ENCODE measurements around the gene MACROD2. TPM values are rescaled to one million over a fixed set of nuclear protein-coding genes. Genes with fewer than 3 reads are reported as not detected.
A peak's percentile ranks its signal among the peaks of the same experiment; 100 is the strongest.

The MACROD2 gene
- total RNA-seq, 2 donors from 2014 or later: not detected

DNA sequence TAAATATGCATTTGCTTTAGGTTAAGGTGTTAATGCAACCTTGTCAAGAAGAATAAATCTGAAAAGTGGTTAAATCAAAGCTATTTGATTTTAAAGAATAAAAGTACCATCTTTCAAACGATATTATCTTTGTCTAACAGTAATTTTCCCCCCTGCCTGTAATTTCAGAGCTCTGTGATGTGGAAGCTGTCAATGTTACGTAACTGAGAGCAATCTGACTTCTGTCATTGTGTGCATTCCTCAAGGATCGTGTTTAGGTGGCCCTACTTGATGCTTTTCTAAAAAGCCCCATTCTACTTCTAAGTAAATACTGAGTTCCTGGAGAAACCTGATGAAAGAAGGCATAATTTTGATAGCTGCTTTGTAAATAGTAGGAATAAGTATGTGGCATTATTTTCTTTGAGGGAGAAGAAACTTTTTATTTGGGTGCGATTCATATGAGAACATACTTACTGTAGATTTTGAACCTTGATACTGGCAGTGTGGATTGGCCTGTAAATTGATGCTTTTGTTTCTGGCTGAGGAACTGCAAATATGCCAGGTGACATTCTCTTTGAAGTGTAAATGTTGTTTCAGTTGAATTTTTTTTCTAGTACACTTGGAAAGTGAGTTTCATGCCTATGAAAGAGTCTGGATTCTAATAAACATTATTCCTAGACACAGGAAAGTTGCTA lies 871.7 kb downstream of the MACROD2 start:
- Mint-ChIP-seq H3K9me3 (peaks cover 5 to 10% of the 10 kb centered on the region in 2 donors), H3K36me3 (ENCODE audit: insufficient read depth in 2 of 2) (no peaks in the 10 kb centered on the region), H3K27ac (no peak overlapping the region), H3K27me3 (ENCODE audit: low read depth) (no peaks in the 10 kb centered on the region), H3K4me1 (ENCODE audit: low read depth) (no peaks in the 10 kb centered on the region), H3K4me3 (no peak overlapping the region)
- no peak for DNase-seq
- ATAC-seq (replicated peaks in 1 of 2): no peak

DNA sequence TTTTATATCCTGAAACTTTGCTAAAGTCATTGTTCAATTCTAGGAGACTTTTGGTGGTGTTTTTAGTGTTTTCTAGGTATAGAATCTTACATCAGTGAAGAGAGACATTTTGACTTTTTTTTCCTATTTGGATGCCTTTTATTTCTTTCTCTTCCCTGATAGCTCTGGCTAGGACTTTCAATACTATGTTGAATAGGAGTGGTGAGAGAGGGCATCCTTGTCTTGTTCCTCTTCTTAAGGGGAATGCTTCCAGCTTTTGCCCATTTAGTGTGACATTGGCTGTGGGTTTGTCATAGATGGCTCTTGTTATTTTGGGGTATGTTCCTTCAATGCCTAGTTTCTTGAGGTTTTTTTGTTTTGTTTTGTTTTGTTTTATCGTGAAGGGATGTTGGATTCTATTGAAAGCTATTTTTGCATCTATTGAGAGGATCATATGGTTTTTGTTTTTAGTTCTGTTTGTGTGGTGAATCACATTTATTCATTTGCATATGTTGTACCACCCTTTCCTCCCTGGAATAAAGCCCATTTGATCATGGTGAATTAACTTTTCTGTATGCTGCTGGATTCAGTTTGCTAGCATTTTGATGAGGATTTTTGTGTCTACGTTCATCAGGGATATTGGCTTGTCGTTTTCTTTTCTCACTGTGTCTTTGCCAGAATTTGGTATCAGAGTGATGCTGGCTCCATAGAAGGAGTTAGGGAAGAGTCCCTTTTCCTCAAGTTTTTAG lies 882.1 kb downstream of the MACROD2 start:
- H3K4me1 Mint-ChIP-seq (ENCODE audit: low read depth): no peaks in the 10 kb centered on the region
- H3K27ac Mint-ChIP-seq: no peak overlapping the region

DNA sequence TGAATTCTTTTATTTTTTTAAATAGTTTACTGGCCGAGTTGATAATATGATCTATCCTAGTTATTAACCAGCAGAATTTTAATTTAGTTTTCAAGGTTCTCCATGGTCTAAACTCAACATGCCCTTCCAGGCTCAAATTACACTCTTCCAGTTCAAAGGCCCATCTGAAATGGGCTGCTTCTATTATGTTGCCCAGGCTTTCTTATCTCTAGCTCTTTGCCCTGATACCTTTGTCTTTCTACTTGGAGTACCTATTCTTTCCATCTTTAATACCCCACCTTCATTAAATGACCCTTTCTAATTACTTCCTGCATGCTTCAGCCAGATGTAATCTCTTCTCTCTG lies 883.3 kb downstream of the MACROD2 start:
- Mint-ChIP-seq H3K27me3 (ENCODE audit: low read depth) (no peaks in the 10 kb centered on the region), H3K4me1 (ENCODE audit: low read depth) (no peaks in the 10 kb centered on the region), H3K4me3 (no peak overlapping the region), H3K36me3 (ENCODE audit: insufficient read depth in 2 of 2) (no peaks in the 10 kb centered on the region), H3K27ac (no peak overlapping the region), H3K9me3 (peaks cover 5 to 6% of the 10 kb centered on the region in 2 donors)
- DNase-seq: no peak
- ATAC-seq (replicated peaks in 1 of 2): no peak

More for the DNA sequence above, 882.1 kb downstream of the MACROD2 start:
- peaks cover 6 to 7% of the 10 kb centered on the region in 2 donors for H3K9me3 Mint-ChIP-seq
- no peaks in the 10 kb centered on the region for H3K36me3 Mint-ChIP-seq (ENCODE audit: insufficient read depth in 2 of 2)
- H3K27me3 Mint-ChIP-seq (ENCODE audit: low read depth): no peaks in the 10 kb centered on the region
- ATAC-seq (replicated peaks in 1 of 2) (no peak), DNase-seq (no peak)
- H3K4me3 Mint-ChIP-seq: no peak overlapping the region

DNA sequence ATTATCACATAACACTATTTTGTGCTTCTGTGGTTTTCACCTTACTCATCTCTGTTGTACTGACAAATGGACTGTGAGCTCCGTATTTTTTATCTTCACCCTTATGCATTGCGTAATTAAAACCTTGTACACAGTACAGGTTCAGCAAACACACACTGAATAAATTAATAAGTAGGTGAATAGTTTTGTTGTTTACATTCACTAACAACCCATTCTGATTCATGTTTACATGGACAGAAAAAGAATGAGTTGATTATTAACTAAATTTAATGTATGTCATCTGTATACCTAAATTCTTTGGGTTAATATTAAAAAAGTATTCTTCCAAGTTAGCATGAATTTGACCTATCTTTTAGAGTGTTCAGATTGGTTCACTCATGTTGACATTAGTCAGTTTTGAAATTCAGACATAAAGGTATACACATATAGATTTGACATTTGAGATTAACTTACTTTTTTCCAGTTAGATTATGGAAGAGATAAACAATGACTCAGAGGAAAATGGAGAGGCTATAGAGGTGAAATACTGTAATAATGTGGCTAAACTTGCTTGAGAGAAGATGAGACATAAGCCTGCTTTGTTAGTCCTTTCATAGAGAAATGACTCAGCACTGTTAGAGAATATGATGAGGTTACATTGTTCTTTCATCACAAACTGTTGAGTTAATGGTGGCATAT lies 883.8 kb downstream of the MACROD2 start:
- Mint-ChIP-seq H3K27ac (no peak overlapping the region), H3K4me3 (no peak overlapping the region), H3K27me3 (ENCODE audit: low read depth) (no peaks in the 10 kb centered on the region)

DNA sequence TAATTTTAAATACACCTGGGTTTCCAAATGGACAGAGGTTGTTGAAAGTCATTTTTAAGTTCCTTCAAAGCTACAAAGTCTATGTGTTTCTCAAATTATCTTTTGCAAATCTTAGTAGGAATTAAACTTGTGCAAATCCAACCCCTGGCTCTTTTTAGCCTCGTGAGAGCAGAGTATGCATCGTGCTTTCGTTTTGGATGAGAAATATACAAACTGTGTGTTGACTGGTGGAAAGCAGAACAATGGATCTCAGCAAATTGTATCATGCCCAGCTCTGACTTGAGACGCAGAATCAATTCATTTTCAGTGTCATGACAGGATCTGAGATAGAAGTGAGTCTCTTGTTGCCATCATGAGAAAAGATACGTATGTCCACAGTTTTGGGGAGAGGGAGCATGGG lies 884.5 kb downstream of the MACROD2 start:
- ATAC-seq (replicated peaks in 1 of 2): no peak
- Mint-ChIP-seq H3K4me3 (no peak overlapping the region), H3K9me3 (peaks cover 5 to 6% of the 10 kb centered on the region in 2 donors), H3K27me3 (ENCODE audit: low read depth) (no peaks in the 10 kb centered on the region), H3K4me1 (ENCODE audit: low read depth) (no peaks in the 10 kb centered on the region), H3K27ac (no peak overlapping the region), H3K36me3 (ENCODE audit: insufficient read depth in 2 of 2) (no peaks in the 10 kb centered on the region)
- DNase-seq: no peak

More for the DNA sequence above, 883.8 kb downstream of the MACROD2 start:
- Mint-ChIP-seq H3K4me1 (ENCODE audit: low read depth) (no peaks in the 10 kb centered on the region), H3K36me3 (ENCODE audit: insufficient read depth in 2 of 2) (no peaks in the 10 kb centered on the region), H3K9me3 (peaks cover 5 to 6% of the 10 kb centered on the region in 2 donors)
- DNase-seq (no peak), ATAC-seq (replicated peaks in 1 of 2) (peak; percentile 29 to 33)

DNA sequence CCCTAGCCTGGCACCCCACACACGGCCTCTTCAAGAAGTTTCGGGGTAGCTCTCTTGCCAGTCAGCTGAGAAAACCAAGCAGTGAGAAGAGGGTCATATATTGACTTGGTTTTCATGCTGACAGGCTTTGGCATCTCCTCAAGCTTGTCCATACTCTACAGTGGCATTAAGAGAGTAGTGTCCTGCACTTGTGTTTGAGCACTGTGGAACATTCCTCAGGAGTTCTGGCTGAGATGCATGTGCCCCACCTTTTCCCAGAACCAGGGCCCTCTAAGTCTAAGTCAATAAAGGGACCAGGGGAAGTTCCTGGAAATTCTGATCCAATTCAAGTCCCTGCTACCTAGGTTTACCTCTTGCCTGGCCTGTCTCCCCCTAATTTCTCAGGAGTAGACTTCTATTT lies 886.2 kb downstream of the MACROD2 start:
- no peak overlapping the region for H3K27ac Mint-ChIP-seq
- no peaks in the 10 kb centered on the region for H3K4me1 Mint-ChIP-seq (ENCODE audit: low read depth)
- H3K27me3 Mint-ChIP-seq (ENCODE audit: low read depth): no peaks in the 10 kb centered on the region
- no peak overlapping the region for H3K4me3 Mint-ChIP-seq
- peaks cover 7 to 13% of the 10 kb centered on the region in 2 donors for H3K9me3 Mint-ChIP-seq
- H3K36me3 Mint-ChIP-seq (ENCODE audit: insufficient read depth in 2 of 2): no peaks in the 10 kb centered on the region
- ATAC-seq (replicated peaks in 1 of 2) (no peak), DNase-seq (no peak)

DNA sequence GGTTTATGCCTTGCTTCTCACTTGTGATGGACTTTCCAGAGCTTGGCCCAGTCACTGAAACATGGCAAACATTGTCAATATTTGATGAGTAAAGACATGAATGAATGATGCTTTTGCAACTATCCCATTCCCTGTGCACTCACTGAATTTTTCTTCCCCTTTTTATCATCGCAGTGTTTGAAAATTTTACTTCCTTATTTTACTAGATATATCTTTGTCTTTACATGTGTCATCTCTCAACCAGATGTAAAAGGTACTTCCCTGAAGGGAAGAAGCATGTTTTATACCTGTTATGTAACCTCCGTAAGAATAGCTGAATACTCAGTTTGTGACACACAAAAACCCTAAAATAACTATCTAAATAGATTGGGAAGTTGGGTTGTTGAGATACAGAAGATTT lies 886.8 kb downstream of the MACROD2 start:
- Mint-ChIP-seq H3K36me3 (ENCODE audit: insufficient read depth in 2 of 2) (no peaks in the 10 kb centered on the region), H3K4me3 (no peak overlapping the region), H3K27me3 (ENCODE audit: low read depth) (no peaks in the 10 kb centered on the region), H3K4me1 (ENCODE audit: low read depth) (no peaks in the 10 kb centered on the region), H3K9me3 (peaks cover 7 to 13% of the 10 kb centered on the region in 2 donors), H3K27ac (no peak overlapping the region)
- ATAC-seq (replicated peaks in 1 of 2) (no peak), DNase-seq (no peak)

DNA sequence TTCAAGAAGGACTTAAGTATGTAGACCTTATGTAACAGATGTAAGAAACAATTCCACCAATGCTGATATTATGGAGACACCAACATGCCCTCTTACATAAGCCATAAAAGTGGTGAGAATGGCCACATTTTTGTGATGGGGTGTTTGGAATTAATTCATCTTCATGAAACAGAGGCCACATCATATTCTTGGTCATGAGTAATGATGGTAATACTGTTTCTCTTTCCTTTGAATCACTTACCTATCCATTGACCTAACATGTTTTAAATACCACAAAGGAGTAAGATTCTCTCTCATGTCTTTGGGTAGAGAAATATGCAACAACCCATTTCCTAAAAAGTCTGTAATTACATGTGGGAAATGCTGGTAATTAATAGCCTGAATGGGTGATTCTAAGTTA lies 887.5 kb downstream of the MACROD2 start:
- no peaks in the 10 kb centered on the region for H3K27me3 Mint-ChIP-seq (ENCODE audit: low read depth)
- H3K27ac Mint-ChIP-seq: no peak overlapping the region
- H3K4me3 Mint-ChIP-seq: no peak overlapping the region
- no peak for DNase-seq
- ATAC-seq (replicated peaks in 1 of 2): no peak
- peaks cover 5 to 10% of the 10 kb centered on the region in 2 donors for H3K9me3 Mint-ChIP-seq
- no peaks in the 10 kb centered on the region for H3K36me3 Mint-ChIP-seq (ENCODE audit: insufficient read depth in 2 of 2)
- no peaks in the 10 kb centered on the region for H3K4me1 Mint-ChIP-seq (ENCODE audit: low read depth)

DNA sequence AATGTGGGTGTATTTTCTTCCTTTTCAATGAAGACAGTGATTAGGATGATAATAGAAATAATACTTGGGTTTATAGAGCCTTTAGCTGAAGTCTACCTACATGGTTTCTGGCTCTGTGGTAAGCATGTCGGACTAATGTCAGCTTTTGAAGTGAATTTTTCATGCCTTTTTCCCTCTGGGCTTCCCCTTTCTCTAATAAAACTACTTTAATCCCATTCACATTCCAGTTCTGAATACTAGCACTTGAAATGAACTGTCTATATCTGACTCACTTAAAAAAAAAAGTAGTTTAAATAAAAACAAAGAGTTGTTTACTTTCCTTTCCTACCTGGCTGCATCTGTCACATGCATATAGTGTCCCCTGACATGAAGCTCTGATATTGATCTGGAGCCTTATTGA lies 888.0 kb downstream of the MACROD2 start:
- Mint-ChIP-seq H3K36me3 (ENCODE audit: insufficient read depth in 2 of 2) (no peaks in the 10 kb centered on the region), H3K9me3 (peaks cover 5 to 10% of the 10 kb centered on the region in 2 donors), H3K4me1 (ENCODE audit: low read depth) (no peaks in the 10 kb centered on the region), H3K27me3 (ENCODE audit: low read depth) (no peaks in the 10 kb centered on the region), H3K4me3 (no peak overlapping the region), H3K27ac (no peak overlapping the region)
- ATAC-seq (replicated peaks in 1 of 2) (no peak), DNase-seq (no peak)

DNA sequence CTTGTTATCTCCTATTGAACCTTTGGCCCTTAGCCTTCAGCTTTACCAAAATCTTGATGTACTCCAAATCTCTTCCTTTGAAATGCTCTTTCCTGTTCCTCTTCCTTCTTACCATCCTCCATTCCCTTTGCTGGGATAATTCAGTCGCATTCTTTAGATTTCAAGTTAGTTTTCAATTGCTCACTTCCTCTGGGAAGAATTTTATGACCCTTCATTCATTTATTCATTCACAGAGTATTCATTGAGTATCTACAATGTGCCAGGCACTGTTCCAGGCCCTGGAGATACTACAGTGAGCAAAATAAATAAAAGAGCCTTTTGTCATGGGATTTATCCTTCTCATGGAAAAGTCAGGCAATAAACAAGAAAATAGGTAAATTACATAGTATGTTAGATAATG lies 890.3 kb downstream of the MACROD2 start:
- Mint-ChIP-seq H3K27me3 (ENCODE audit: low read depth) (no peaks in the 10 kb centered on the region), H3K4me3 (no peak overlapping the region), H3K4me1 (ENCODE audit: low read depth) (no peaks in the 10 kb centered on the region), H3K27ac (no peak overlapping the region), H3K36me3 (ENCODE audit: insufficient read depth in 2 of 2) (no peaks in the 10 kb centered on the region), H3K9me3 (peaks cover 8 to 11% of the 10 kb centered on the region in 2 donors)
- DNase-seq (no peak), ATAC-seq (replicated peaks in 1 of 2) (no peak)

DNA sequence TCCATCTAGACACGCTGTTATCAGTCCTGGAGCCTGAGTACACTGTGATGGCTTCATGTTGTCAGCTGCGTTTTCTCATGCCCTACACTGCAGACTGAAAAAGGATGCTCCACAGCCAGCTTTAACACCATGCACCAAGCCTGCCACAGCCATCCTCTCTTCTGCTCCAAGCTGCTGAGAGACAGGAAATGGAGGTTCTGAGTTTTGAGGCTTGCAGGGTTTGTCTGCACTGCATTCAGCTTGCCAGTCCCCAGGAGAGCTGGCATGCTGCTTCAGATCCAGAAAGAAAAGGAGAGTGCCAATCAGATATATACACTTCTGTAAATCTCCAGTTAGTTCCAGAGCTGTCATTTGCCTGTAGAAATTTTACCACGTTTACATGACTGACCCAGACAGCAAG lies 892.8 kb downstream of the MACROD2 start:
- H3K36me3 Mint-ChIP-seq (ENCODE audit: insufficient read depth in 2 of 2): no peaks in the 10 kb centered on the region
- no peak overlapping the region for H3K4me3 Mint-ChIP-seq
- peaks cover 11 to 13% of the 10 kb centered on the region in 2 donors for H3K9me3 Mint-ChIP-seq

DNA sequence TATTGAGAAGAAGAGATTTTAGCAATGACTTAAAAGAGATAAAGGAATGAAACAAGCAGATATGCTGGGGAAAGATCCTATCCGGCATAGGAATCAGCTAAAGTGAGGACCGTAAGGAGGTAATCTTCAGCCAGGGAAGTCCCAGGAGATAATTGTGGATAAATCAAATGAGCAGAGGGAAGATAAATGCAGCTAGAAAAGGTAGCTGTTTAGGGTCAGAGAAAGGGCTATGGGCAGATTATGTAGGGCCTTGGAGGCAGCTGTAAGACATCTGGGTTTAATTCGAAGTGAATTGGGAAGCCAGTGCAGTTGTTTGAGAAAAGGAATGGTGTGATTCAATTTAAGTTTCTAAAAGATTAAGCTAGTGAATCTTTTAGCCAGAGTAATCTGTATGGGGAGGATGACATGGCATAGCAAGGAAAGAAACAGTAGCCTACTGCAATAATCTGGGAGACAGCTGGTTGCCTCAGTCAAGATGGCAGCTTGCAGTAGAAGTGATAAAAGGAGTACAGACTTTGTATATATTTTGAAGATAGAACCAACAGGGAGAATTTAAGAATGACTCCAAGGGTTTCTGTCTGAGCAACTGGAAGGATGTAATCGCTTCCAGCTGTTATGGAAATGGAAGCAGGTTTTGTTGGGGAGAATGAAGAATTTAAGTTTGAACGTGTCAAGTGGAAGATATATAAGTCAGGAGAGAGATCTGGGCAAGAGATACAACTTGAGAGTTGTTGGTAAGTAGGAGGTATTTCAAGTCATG lies 894.4 kb downstream of the MACROD2 start:
- H3K4me3 Mint-ChIP-seq: no peak overlapping the region
- ATAC-seq (replicated peaks in 1 of 2) (no peak), DNase-seq (no peak)
- no peaks in the 10 kb centered on the region for H3K4me1 Mint-ChIP-seq (ENCODE audit: low read depth)
- no peaks in the 10 kb centered on the region for H3K27me3 Mint-ChIP-seq (ENCODE audit: low read depth)
- no peaks in the 10 kb centered on the region for H3K36me3 Mint-ChIP-seq (ENCODE audit: insufficient read depth in 2 of 2)
- no peak overlapping the region for H3K27ac Mint-ChIP-seq
- H3K9me3 Mint-ChIP-seq: peaks cover 11 to 13% of the 10 kb centered on the region in 2 donors

More for the DNA sequence above, 892.8 kb downstream of the MACROD2 start:
- ATAC-seq (replicated peaks in 1 of 2): no peak
- no peaks in the 10 kb centered on the region for H3K27me3 Mint-ChIP-seq (ENCODE audit: low read depth)
- DNase-seq: no peak
- H3K27ac Mint-ChIP-seq: no peak overlapping the region
- H3K4me1 Mint-ChIP-seq (ENCODE audit: low read depth): no peaks in the 10 kb centered on the region

DNA sequence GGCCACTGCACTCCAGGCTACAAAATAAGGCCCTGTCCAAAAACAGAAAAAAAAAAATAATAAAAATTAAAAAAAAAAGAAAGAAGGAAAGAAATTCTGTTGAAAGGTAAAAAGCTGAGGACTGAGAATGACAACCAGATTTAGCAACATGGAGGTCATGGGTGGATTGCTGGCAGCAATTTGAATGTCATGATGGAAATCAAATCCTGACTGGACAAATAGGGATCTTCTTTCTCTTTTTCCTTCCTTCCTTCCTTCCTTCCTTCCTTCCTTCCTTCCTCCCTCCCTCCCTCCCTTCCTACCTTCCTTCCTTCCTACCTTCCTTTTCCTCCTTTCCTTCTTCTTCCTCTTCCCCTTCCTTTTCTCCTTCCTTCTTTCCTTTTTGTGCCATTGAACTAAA lies 895.4 kb downstream of the MACROD2 start:
- ATAC-seq (replicated peaks in 1 of 2) (no peak), DNase-seq (no peak)
- no peaks in the 10 kb centered on the region for H3K4me1 Mint-ChIP-seq (ENCODE audit: low read depth)
- H3K27ac Mint-ChIP-seq: no peak overlapping the region
- H3K27me3 Mint-ChIP-seq (ENCODE audit: low read depth): no peaks in the 10 kb centered on the region
- peaks cover 16 to 17% of the 10 kb centered on the region in 2 donors for H3K9me3 Mint-ChIP-seq
- H3K36me3 Mint-ChIP-seq (ENCODE audit: insufficient read depth in 2 of 2): no peaks in the 10 kb centered on the region
- H3K4me3 Mint-ChIP-seq: no peak overlapping the region

Measured in activated T-cell treated with anti-CD3 and anti-CD28 coated beads, Interleukin-2, amount 50 U/mL, for 72 hours (primary cell).